K562 (cell line): Measurements from ENCODE around the gene PFKP. TPM values are rescaled to one million over a fixed set of nuclear protein-coding genes. Genes with fewer than 3 reads are reported as not detected.
A peak's percentile ranks its signal among the peaks of the same experiment; 100 is the strongest.

Experiments
- ATAC-seq: fragments of 200-7000 bp; cut with Tn5 transposase; 3 replicates; pipeline ENCODE4 v1.9.1; 2020; ENCODE audit warnings: moderate library complexity
- BruUV-seq: library from RNA; stranded (reverse); fragments of 400-500 nt; replicated peaks from 2 replicates; lab custom pipeline; 2021; lab: Mats Ljungman, UMichigan
- CTCF ChIA-PET: fragments of 300-600 bp; formaldehyde crosslinking; extraction: SDS; loops from one replicate; lab custom pipeline; 2021; ENCODE audit warnings: low intra/inter-chr PET ratio; lab: Yijun Ruan, JAX
- POLR2A ChIA-PET: fragments of 300-600, 350-650 bp; sonication (Branson Sonifier 250); formaldehyde crosslinking; extraction: SDS; loops from one replicate; lab custom pipeline; 2021; ENCODE audit warnings: antibody characterized with exemption, inconsistent platforms; lab: Yijun Ruan, JAX
- DNase-seq, 4 experiments: peaks; one replicate each; pipeline versions ENCODE4 v3.0.0 to v3.0.0-alpha.2; 2011 to 2018; ENCODE audit warnings: low spot score in 3 of 4, mixed read lengths in 3 of 4; ENCODE audit errors: extremely low read depth in 1 of 4
- FAIRE-seq: peaks from 2 replicates; lab custom pipeline; 2011; peaks lifted over from hg19 to GRCh38; lab: Jason Lieb, UNC
- H2AFZ ChIP-seq: 2 replicates; pipeline ENCODE4 v1.6.0; 2011; ENCODE audit warnings: low read depth, low read length, control low read depth, inconsistent platforms
- H3K27ac ChIP-seq: fragments of 200-600 bp; 3 replicates; pipeline ENCODE4 v1.8.0; 2011; ENCODE audit warnings: low read depth, mild to moderate bottlenecking, control low read depth, inconsistent platforms, low read length, moderate library complexity, mixed read lengths; ENCODE audit errors: extremely low read depth
- H3K27me3 ChIP-seq, 2 experiments: fragments of 300-600 bp in 1 of 2; 2 replicates in 1 of 2; 3 replicates in 1 of 2; pipeline versions ENCODE4 v1.6.0 to v1.8.0; 2011; ENCODE audit warnings: inconsistent platforms in 2 of 2, low read length in 2 of 2, mild to moderate bottlenecking in 1 of 2, mixed read lengths in 1 of 2, moderate library complexity in 1 of 2; ENCODE audit not compliant: control insufficient read depth in 2 of 2, insufficient read depth in 2 of 2
- H3K36me3 ChIP-seq: fragments of 300-600 bp; 3 replicates; pipeline ENCODE4 v1.8.0; 2011; ENCODE audit warnings: mild to moderate bottlenecking, low read length, inconsistent platforms; ENCODE audit not compliant: control insufficient read depth, insufficient read depth
- H3K4me1 ChIP-seq, 2 experiments: fragments of 200-600 bp in 1 of 2; replicated peaks in 1 of 2; 2 replicates in 1 of 2; 3 replicates in 1 of 2; pipeline versions ENCODE4 v1.5.1 to v1.8.0; 2011; ENCODE audit warnings: inconsistent platforms in 2 of 2, low read length in 2 of 2, mild to moderate bottlenecking in 1 of 2, mixed read lengths in 1 of 2, moderate library complexity in 1 of 2; ENCODE audit not compliant: control insufficient read depth in 2 of 2, insufficient read depth in 2 of 2
- H3K4me2 ChIP-seq: 2 replicates; pipeline ENCODE4 v1.6.1; 2011; ENCODE audit warnings: low read length, control low read depth, inconsistent platforms, mixed read lengths; ENCODE audit not compliant: insufficient read depth
- H3K4me3 ChIP-seq: fragments of 200-600 bp; sonication (generic), shearing (Covaris generic); 2 replicates; pipeline ENCODE4 v1.5.1; 2016; ENCODE audit warnings: control low read depth, inconsistent platforms
- H3K79me2 ChIP-seq: fragments of 200-600 bp; 3 replicates; pipeline ENCODE4 v1.8.0; 2011; ENCODE audit warnings: low read length, inconsistent platforms; ENCODE audit not compliant: control insufficient read depth, insufficient read depth
- H3K9ac ChIP-seq, 2 experiments: 2 replicates each; pipeline versions ENCODE4 v1.6.0 to v1.6.1; 2011; ENCODE audit warnings: low read depth in 2 of 2, low read length in 2 of 2, control low read depth in 1 of 2, inconsistent platforms in 1 of 2, mild to moderate bottlenecking in 1 of 2, mixed read lengths in 1 of 2; ENCODE audit not compliant: insufficient read depth in 1 of 2
- H3K9me1 ChIP-seq: one replicate; pipeline ENCODE4 v1.6.0; 2011; ENCODE audit warnings: inconsistent platforms, mild to moderate bottlenecking, low read length, moderate library complexity; ENCODE audit not compliant: control insufficient read depth, insufficient read depth
- H3K9me3 ChIP-seq: replicated peaks from 2 replicates; pipeline ENCODE4 v1.5.1; 2011; ENCODE audit warnings: low read depth, low read length, inconsistent platforms; ENCODE audit not compliant: control insufficient read depth, insufficient read depth
- H4K20me1 ChIP-seq: replicated peaks from 2 replicates; pipeline ENCODE4 v1.6.1; 2011; ENCODE audit warnings: low read length, inconsistent platforms, mixed read lengths; ENCODE audit not compliant: control insufficient read depth, insufficient read depth
- CCAR2 ChIP-seq: fragments of 200-400 bp; formaldehyde crosslinking; IDR thresholded peaks from 2 replicates; pipeline ENCODE4 v1.6.1; 2017; ENCODE audit warnings: mild to moderate bottlenecking, low read depth, low read length
- CHD1 ChIP-seq: fragments of 200-600 bp; sonication (generic); IDR thresholded peaks from one replicate; pipeline ENCODE4 v1.6.1; 2012; ENCODE audit warnings: mild to moderate bottlenecking, moderate library complexity, low read length, inconsistent platforms
- CTBP1 ChIP-seq: fragments of 450-650 bp; IDR thresholded peaks from 2 replicates; pipeline ENCODE4 v1.6.1; 2016; ENCODE audit warnings: borderline replicate concordance
- DNMT1 ChIP-seq: fragments of 450-650 bp; IDR thresholded peaks from 2 replicates; pipeline ENCODE4 v1.6.1; 2016; ENCODE audit warnings: antibody characterized with exemption, mild to moderate bottlenecking
- EP400 ChIP-seq: fragments of 450-650 bp; IDR thresholded peaks from 2 replicates; pipeline ENCODE4 v1.6.1; 2017; ENCODE audit warnings: antibody characterized with exemption, mild to moderate bottlenecking, moderate library complexity
- ETS2 ChIP-seq: IDR thresholded peaks from 2 replicates; pipeline ENCODE4 v1.6.1; 2016; ENCODE audit warnings: borderline replicate concordance, missing genetic modification characterization, mild to moderate bottlenecking, moderate library complexity, missing compliant biosample characterization; ENCODE audit not compliant: poor library complexity, severe bottlenecking
- HMG20B ChIP-seq: fragments of 250-450 bp; sonication (Bioruptor Pico); IDR thresholded peaks from 2 replicates; pipeline ENCODE4 v1.5.0; 2021; ENCODE audit warnings: mild to moderate bottlenecking
- MTA1 ChIP-seq: fragments of 450-650 bp; IDR thresholded peaks from 2 replicates; pipeline ENCODE4 v1.6.1; 2017; ENCODE audit warnings: borderline replicate concordance
- PHF8 ChIP-seq: fragments of 200-600 bp; sonication (generic); IDR thresholded peaks from 2 replicates; pipeline ENCODE4 v1.6.1; 2012; ENCODE audit warnings: mixed run types, mild to moderate bottlenecking, inconsistent platforms, low read length, moderate library complexity, borderline replicate concordance
- SREBF1 ChIP-seq: fragments of 150-350 bp; IDR thresholded peaks from 2 replicates; pipeline ENCODE4 v1.6.1; 2014; ENCODE audit warnings: antibody characterized with exemption, low read depth, low read length, borderline replicate concordance
- XRCC3 ChIP-seq: fragments of 450-650 bp; IDR thresholded peaks from 2 replicates; pipeline ENCODE4 v1.6.1; 2017; ENCODE audit warnings: mild to moderate bottlenecking, moderate library complexity
- ZBTB8A ChIP-seq: fragments of 450-650 bp; IDR thresholded peaks from 2 replicates; pipeline ENCODE4 v1.6.1; 2018; ENCODE audit warnings: mild to moderate bottlenecking, moderate library complexity; ENCODE audit not compliant: partially characterized antibody
- ZNF12 ChIP-seq: sonication (generic); formaldehyde crosslinking; IDR thresholded peaks from 2 replicates; pipeline ENCODE4 v1.4.0; 2020; ENCODE audit warnings: mild to moderate bottlenecking, missing genetic modification reagents
- ZNF24 ChIP-seq: fragments of 450-650 bp; IDR thresholded peaks from 2 replicates; pipeline ENCODE4 v1.6.1; 2016
- ZNF253 ChIP-seq: fragments of 250-450 bp; sonication (Bioruptor Pico); conservative IDR thresholded peaks from 2 replicates; pipeline ENCODE4 v1.6.1; 2021; ENCODE audit warnings: mild to moderate bottlenecking
- ZNF780A ChIP-seq: fragments of 250-450 bp; sonication (Bioruptor Pico); IDR thresholded peaks from 2 replicates; pipeline ENCODE4 v1.5.0; 2021; ENCODE audit warnings: mild to moderate bottlenecking
- WGBS: fragments of 100-300 bp; shearing (Covaris generic); methylation state at CpG from one replicate; pipeline ENCODE4 v1.1.6; 2016; ENCODE audit warnings: low coverage, mixed read lengths; ENCODE audit not compliant: insufficient coverage; ENCODE audit errors: missing lambda C conversion rate; 5-methylcytosine and 5-hydroxymethylcytosine counted together
- in situ Hi-C: fragments of 300-500 bp; cut with MboI; formaldehyde crosslinking; loops from 4 replicates; pipeline ENCODE4 v1.15.0; 2018; ENCODE audit warnings: inconsistent platforms, mixed read lengths
- intact Hi-C: fragments of 100-400 bp; cut with micrococcal nuclease; formaldehyde crosslinking; loops from 2 replicates; pipeline ENCODE4 v1.14.2; 2022
- polyA plus RNA-seq, 8 experiments: library from polyadenylated mRNA; depleted of rRNA in 4 of 8; stranded (reverse) in 5 of 8; unstranded in 3 of 8; fragments of >200 nt; fragmentation: Nextera tagmentation in 2 of 8; fragmentation: Illumina TruSeq in 1 of 8; extraction: Ambion mirVana in 2 of 8; extraction: Trizol in 1 of 8; gene quantifications; 2 replicates each; pipeline versions ENCODE4 v1.2.1 to v1.2.3, GENCODE V29; 2011 to 2014; ENCODE audit warnings: inconsistent platforms in 1 of 8, missing spikeins in 1 of 8
- total RNA-seq, 7 experiments: library from RNA; depleted of rRNA in 6 of 7; stranded (reverse); fragments of >200 nt in 6 of 7; fragmentation: Illumina TruSeq in 2 of 7; extraction: Trizol in 2 of 7; gene quantifications; 2 replicates each; pipeline versions ENCODE4 v1.2.1 to v1.2.3, GENCODE V29; 2011 to 2021; ENCODE audit warnings: low replicate concordance in 1 of 7
- TF ChIP-seq, protein P1 (sequence below): fragments of 450-650 bp; formaldehyde crosslinking; IDR thresholded peaks from 2 replicates; pipeline ENCODE4 v1.4.0; 2022; ENCODE audit warnings: missing genetic modification characterization

Gene PFKP
- total and polyA plus RNA-seq, 9 of the 15 experiments (the other 6 are each of a cell fraction or from before 2014, with no cell fraction given), result 23.5 to 116 (median 62.1) TPM

GRCh38 chr10:3072641-3073360 lies 5.5 kb downstream of the PFKP start:
- Histone ChIP-seq H3K4me1 (peaks cover 47 to 55% of the 10 kb centered on the region in 2 experiments; a peak in 4 of 5 replicates), H3K4me2 (peak overlapping the region; percentile 39), H3K9me3 (no peaks in the 10 kb centered on the region), H3K9me1 (peaks cover 3% of the 10 kb centered on the region), H3K27ac (peak overlapping the region; percentile 61; the same call in 1 of the 3 replicates), H3K79me2 (peaks cover 95% of the 10 kb centered on the region), H3K4me3 (no peak overlapping the region), H2AFZ (no peak overlapping the region), H3K9ac (peak overlapping the region in 1 of 2 experiments; percentile 84; a peak in 2 of 4 replicates), H3K36me3 (peaks cover 74% of the 10 kb centered on the region), H4K20me1 (peaks cover 28% of the 10 kb centered on the region; the same call in 1 of the 2 replicates), H3K27me3 (no peaks in the 10 kb centered on the region)
- POLR2A ChIA-PET, result interaction anchor here (0.8 to 1.5 kb wide), 4 partner anchors 9 to 22 kb away, joined by 3 to 6 read pairs (median 4); no protein-coding TSS in a partner anchor
- BruUV-seq, result no TSS peak
- WGBS, result 96% methylated on average over 8 of the region's 10 CpGs
- FAIRE-seq, result no peak
- TF ChIP-seq MTA1, result no peak
- no peak for TF ChIP-seq ZNF12 (CRISPR knock-in tag)
- no peak for TF ChIP-seq DNMT1
- TF ChIP-seq ZNF24, result no peak
- no peak for TF ChIP-seq CHD1
- no peak for TF ChIP-seq CTBP1
- TF ChIP-seq ZNF253 (CRISPR knock-in tag), result no peak
- no peak for TF ChIP-seq EP400
- TF ChIP-seq ZBTB8A, result no peak
- no peak for TF ChIP-seq PHF8
- no peak for TF ChIP-seq ZNF780A (CRISPR knock-in tag)
- no peak for TF ChIP-seq ETS2 (tag)
- no peak for TF ChIP-seq HMG20B
- TF ChIP-seq, protein P1, sequence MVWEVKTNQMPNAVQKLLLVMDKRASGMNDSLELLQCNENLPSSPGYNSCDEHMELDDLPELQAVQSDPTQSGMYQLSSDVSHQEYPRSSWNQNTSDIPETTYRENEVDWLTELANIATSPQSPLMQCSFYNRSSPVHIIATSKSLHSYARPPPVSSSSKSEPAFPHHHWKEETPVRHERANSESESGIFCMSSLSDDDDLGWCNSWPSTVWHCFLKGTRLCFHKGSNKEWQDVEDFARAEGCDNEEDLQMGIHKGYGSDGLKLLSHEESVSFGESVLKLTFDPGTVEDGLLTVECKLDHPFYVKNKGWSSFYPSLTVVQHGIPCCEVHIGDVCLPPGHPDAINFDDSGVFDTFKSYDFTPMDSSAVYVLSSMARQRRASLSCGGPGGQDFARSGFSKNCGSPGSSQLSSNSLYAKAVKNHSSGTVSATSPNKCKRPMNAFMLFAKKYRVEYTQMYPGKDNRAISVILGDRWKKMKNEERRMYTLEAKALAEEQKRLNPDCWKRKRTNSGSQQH (CRISPR knock-in tag), result no peak
- TF ChIP-seq XRCC3, result no peak
- no peak for TF ChIP-seq SREBF1
- TF ChIP-seq CCAR2, result no peak
- CTCF ChIA-PET, result no interaction called here
- intact Hi-C loops, result no loop called here
- no peak for ATAC-seq
- DNase-seq, result no peak
- in situ Hi-C loops, result no loop called here
